NCI-H1417 (cell line): Measurements from ENCODE around the gene CD6.
"Not testable (repeated sequence)": the region's sequence is repeated elsewhere in the genome, so short reads cannot be mapped to it uniquely, and the experiment has no call there.

Experiments used
- DNase-seq, 3 experiments: peaks; one replicate each; lab custom pipeline; 2025; lab: John Stamatoyannopoulos, UW

The CD6 gene

GRCh38 chr11:61055776-61056175 is 84.3 kb downstream of the CD6 start:
- no peak for DNase-seq

GRCh38 chr11:61056571-61056970 is 85.1 kb downstream of the CD6 start:
- DNase-seq: peak in 2 of 3 experiments; percentile 59 to 91

GRCh38 chr11:61056981-61057380 is 85.5 kb downstream of the CD6 start:
- DNase-seq: no peak

GRCh38 chr11:61057615-61058014 is 86.1 kb downstream of the CD6 start:
- no peak for DNase-seq

- no peak for DNase-seq
Observed at GRCh38 chr11:61058583-61059259, 87.2 kb downstream of the CD6 start.

GRCh38 chr11:61059260-61059752 is 87.8 kb downstream of the CD6 start:
- no peak for DNase-seq

GRCh38 chr11:61061081-61061826 is 89.8 kb downstream of the CD6 start:
- DNase-seq: no peak

GRCh38 chr11:61062181-61062930 is 90.9 kb downstream of the CD6 start:
- no peak for DNase-seq

GRCh38 chr11:61065236-61065635 is 93.8 kb downstream of the CD6 start:
- DNase-seq: not testable (repeated sequence)

GRCh38 chr11:61065955-61066638 is 94.6 kb downstream of the CD6 start:
- DNase-seq: no peak

- DNase-seq: no peak
Observed at GRCh38 chr11:61066645-61067044, 95.2 kb downstream of the CD6 start.

GRCh38 chr11:61067782-61068446 is 96.4 kb downstream of the CD6 start:
- no peak for DNase-seq

GRCh38 chr11:61068581-61068980 is 97.1 kb downstream of the CD6 start:
- no peak for DNase-seq

- no peak for DNase-seq
Observed at GRCh38 chr11:61069427-61069826, 97.9 kb downstream of the CD6 start.
